ENCODE data around the gene NAT8L.

Gene NAT8L

DNA sequence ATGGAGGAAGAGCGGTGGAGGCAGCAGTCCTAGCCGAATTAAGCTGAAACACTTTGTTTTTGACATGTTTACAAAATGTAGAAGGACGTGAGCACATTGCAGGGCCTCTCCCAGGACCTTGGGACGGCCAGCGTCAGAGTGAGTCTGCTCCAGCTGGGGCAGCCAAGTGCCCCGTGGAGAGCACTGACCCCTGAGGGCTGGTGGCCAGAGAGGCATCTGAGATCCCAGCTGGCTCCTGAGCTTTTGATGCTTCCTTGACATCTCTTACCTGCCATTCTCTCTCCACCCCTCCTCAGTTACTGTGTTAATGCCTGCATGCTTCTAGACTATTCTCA is 24.7 kb downstream of the NAT8L start:
- Histone ChIP-seq H3K36me3 (ENCODE audit: low read length) (no peaks in the 10 kb centered on the region), H3K9ac (ENCODE audit: low read length) (no peak overlapping the region), H3K27me3 (ENCODE audit: low read length) (no peaks in the 10 kb centered on the region), H3K4me2 (ENCODE audit: low read depth, low read length, poor library complexity, severe bottlenecking) (no peak overlapping the region), H3K4me3 (ENCODE audit: insufficient read depth, low read length, poor library complexity, severe bottlenecking) (no peak overlapping the region), H3K9me2 (replicated peaks; ENCODE audit: insufficient read depth, low read length) (no peaks in the 10 kb centered on the region), H2AFZ (ENCODE audit: low read depth, low read length, severe bottlenecking) (no peak overlapping the region), H3K79me2 (ENCODE audit: insufficient read depth, low read length) (no peaks in the 10 kb centered on the region), H4K20me1 (ENCODE audit: low read depth, low read length) (no peaks in the 10 kb centered on the region), H3K9me3 (ENCODE audit: insufficient read depth, low read length) (no peaks in the 10 kb centered on the region), H3F3A (ENCODE audit: insufficient read depth) (no peaks in the 10 kb centered on the region), H3K27ac (ENCODE audit: low read depth, low read length) (no peak overlapping the region)
- no peak for TF ChIP-seq EZH2phosphoT487 (conservative IDR thresholded peaks at IDR 0.05; ENCODE audit: low read length)
- TF ChIP-seq, protein P1, sequence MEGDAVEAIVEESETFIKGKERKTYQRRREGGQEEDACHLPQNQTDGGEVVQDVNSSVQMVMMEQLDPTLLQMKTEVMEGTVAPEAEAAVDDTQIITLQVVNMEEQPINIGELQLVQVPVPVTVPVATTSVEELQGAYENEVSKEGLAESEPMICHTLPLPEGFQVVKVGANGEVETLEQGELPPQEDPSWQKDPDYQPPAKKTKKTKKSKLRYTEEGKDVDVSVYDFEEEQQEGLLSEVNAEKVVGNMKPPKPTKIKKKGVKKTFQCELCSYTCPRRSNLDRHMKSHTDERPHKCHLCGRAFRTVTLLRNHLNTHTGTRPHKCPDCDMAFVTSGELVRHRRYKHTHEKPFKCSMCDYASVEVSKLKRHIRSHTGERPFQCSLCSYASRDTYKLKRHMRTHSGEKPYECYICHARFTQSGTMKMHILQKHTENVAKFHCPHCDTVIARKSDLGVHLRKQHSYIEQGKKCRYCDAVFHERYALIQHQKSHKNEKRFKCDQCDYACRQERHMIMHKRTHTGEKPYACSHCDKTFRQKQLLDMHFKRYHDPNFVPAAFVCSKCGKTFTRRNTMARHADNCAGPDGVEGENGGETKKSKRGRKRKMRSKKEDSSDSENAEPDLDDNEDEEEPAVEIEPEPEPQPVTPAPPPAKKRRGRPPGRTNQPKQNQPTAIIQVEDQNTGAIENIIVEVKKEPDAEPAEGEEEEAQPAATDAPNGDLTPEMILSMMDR (IDR thresholded peaks at IDR 0.05; ENCODE audit: insufficient read depth, low read length, poor library complexity, severe bottlenecking): no peak

DNA sequence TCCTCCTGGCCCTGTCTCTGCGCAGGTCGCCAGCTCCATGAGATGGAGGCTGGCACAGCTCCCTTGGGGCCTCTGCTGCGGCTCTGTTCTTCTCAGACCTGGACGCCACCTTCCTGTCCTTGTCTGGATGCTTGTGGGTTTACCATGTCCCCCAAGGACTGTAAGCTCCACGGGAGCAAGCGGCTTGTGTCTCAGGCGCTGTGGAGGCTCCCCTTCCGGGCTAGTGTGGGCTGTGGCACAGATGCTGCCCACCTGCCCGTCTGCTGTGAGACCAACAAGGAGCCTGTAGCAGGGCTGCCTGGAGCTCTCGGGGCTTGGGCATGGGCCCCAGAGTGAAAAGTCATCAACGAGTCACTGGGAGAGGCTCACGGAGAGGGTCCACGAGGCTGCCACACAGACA is 25.2 kb downstream of the NAT8L start:
- no peaks in the 10 kb centered on the region for H3K79me2 ChIP-seq (ENCODE audit: insufficient read depth, low read length)
- no peaks in the 10 kb centered on the region for H3K9me2 ChIP-seq (replicated peaks; ENCODE audit: insufficient read depth, low read length)
- H3K4me2 ChIP-seq (ENCODE audit: low read depth, low read length, poor library complexity, severe bottlenecking): no peak overlapping the region
- H4K20me1 ChIP-seq (ENCODE audit: low read depth, low read length): no peaks in the 10 kb centered on the region
- H2AFZ ChIP-seq (ENCODE audit: low read depth, low read length, severe bottlenecking): no peak overlapping the region
- H3K9me3 ChIP-seq (ENCODE audit: insufficient read depth, low read length): no peaks in the 10 kb centered on the region
- TF ChIP-seq, protein P1 (IDR thresholded peaks at IDR 0.05; ENCODE audit: insufficient read depth, low read length, poor library complexity, severe bottlenecking): no peak
- H3K27me3 ChIP-seq (ENCODE audit: low read length): no peaks in the 10 kb centered on the region
- H3K27ac ChIP-seq (ENCODE audit: low read depth, low read length): no peak overlapping the region
- H3K4me3 ChIP-seq (ENCODE audit: insufficient read depth, low read length, poor library complexity, severe bottlenecking): no peak overlapping the region
- H3K36me3 ChIP-seq (ENCODE audit: low read length): no peaks in the 10 kb centered on the region
- no peak overlapping the region for H3K9ac ChIP-seq (ENCODE audit: low read length)
- H3F3A ChIP-seq (ENCODE audit: insufficient read depth): no peaks in the 10 kb centered on the region

DNA sequence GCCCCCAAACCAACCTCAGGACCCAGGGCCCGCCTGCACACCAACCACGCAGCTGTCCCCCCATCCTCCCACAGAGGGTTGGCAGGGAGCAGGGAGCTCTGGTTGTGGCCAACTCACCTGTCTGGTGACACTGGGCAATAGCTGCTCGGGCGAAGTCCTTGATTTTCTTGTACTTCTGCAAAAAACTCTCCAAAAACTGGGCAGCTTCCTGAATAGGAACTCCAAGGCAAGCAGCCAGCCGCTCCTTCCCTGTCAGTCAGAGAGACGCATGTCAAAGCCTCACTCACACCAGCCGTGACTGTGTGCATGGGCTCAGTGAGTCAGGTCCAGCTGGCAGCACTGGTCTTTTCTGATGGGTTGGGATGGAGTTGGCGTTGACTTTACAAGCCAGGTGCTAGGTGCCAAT is 26.4 kb downstream of the NAT8L start:
- H3K36me3 ChIP-seq (ENCODE audit: low read length): no peaks in the 10 kb centered on the region
- H2AFZ ChIP-seq (ENCODE audit: low read depth, low read length, severe bottlenecking): no peak overlapping the region
- H3K27me3 ChIP-seq (ENCODE audit: low read length): no peaks in the 10 kb centered on the region
- H3K27ac ChIP-seq (ENCODE audit: low read depth, low read length): no peak overlapping the region
- no peaks in the 10 kb centered on the region for H3K9me3 ChIP-seq (ENCODE audit: insufficient read depth, low read length)
- H3K4me2 ChIP-seq (ENCODE audit: low read depth, low read length, poor library complexity, severe bottlenecking): no peak overlapping the region
- no peak for TF ChIP-seq EZH2phosphoT487 (conservative IDR thresholded peaks at IDR 0.05; ENCODE audit: low read length)
- TF ChIP-seq, protein P1 (IDR thresholded peaks at IDR 0.05; ENCODE audit: insufficient read depth, low read length, poor library complexity, severe bottlenecking): no peak
- H3K9ac ChIP-seq (ENCODE audit: low read length): no peak overlapping the region
- H3K9me2 ChIP-seq (replicated peaks; ENCODE audit: insufficient read depth, low read length): no peaks in the 10 kb centered on the region
- no peak overlapping the region for H3K4me3 ChIP-seq (ENCODE audit: insufficient read depth, low read length, poor library complexity, severe bottlenecking)
- no peaks in the 10 kb centered on the region for H4K20me1 ChIP-seq (ENCODE audit: low read depth, low read length)
- no peaks in the 10 kb centered on the region for H3K79me2 ChIP-seq (ENCODE audit: insufficient read depth, low read length)
- no peaks in the 10 kb centered on the region for H3F3A ChIP-seq (ENCODE audit: insufficient read depth)

DNA sequence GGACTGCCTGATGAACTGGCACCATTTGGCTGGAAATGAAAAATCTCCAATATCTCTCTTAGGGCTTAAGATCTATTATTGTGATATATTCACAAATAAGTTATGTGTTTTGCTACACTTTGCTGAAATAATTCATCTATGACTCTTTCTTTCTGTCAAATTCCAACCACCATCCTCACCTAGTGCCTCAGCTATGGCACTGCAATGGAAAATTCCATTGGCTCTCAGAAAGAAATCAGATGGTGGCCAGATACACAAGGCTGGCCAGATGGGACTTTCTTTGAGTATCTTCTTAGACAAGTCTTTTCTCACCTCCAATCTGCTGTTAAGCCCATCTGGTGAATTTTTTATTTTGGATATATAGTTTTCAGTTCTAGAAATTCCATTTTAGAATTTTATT is 28.0 kb downstream of the NAT8L start:
- Histone ChIP-seq H3K4me3 (ENCODE audit: insufficient read depth, low read length, poor library complexity, severe bottlenecking) (no peak overlapping the region), H3K27ac (ENCODE audit: low read depth, low read length) (no peak overlapping the region), H3K9ac (ENCODE audit: low read length) (no peak overlapping the region), H3F3A (ENCODE audit: insufficient read depth) (no peaks in the 10 kb centered on the region), H3K9me2 (replicated peaks; ENCODE audit: insufficient read depth, low read length) (no peaks in the 10 kb centered on the region), H3K36me3 (ENCODE audit: low read length) (no peaks in the 10 kb centered on the region), H3K79me2 (ENCODE audit: insufficient read depth, low read length) (no peaks in the 10 kb centered on the region), H3K27me3 (ENCODE audit: low read length) (no peaks in the 10 kb centered on the region), H2AFZ (ENCODE audit: low read depth, low read length, severe bottlenecking) (no peak overlapping the region), H3K4me2 (ENCODE audit: low read depth, low read length, poor library complexity, severe bottlenecking) (no peak overlapping the region), H4K20me1 (ENCODE audit: low read depth, low read length) (no peaks in the 10 kb centered on the region), H3K9me3 (ENCODE audit: insufficient read depth, low read length) (no peaks in the 10 kb centered on the region)
- TF ChIP-seq, protein P1 (IDR thresholded peaks at IDR 0.05; ENCODE audit: insufficient read depth, low read length, poor library complexity, severe bottlenecking): no peak
- TF ChIP-seq EZH2phosphoT487 (conservative IDR thresholded peaks at IDR 0.05; ENCODE audit: low read length): no peak

Data from SU-DHL-6 (cell line).